ENCODE results near the gene ERBB3.
A peak's percentile ranks its signal among the peaks of the same experiment; 100 is the strongest.
"Not testable (repeated sequence)": the region's sequence is repeated elsewhere in the genome, so short reads cannot be mapped to it uniquely, and the experiment has no call there.

Gene ERBB3

GRCh38 chr12:56116267-56117081, 36.5 kb downstream of the ERBB3 start, which contains the start of gene RPL41:
RPL41 (plus strand) TSS chr12:56116633.
- peak; percentile 67 for DNase-seq

GRCh38 chr12:56117082-56117706, 37.2 kb downstream of the ERBB3 start:
- DNase-seq: not testable (repeated sequence)

GRCh38 chr12:56117778-56118687, 38.1 kb downstream of the ERBB3 start, which contains the start of gene ZC3H10:
ZC3H10 (plus strand) TSS chr12:56118266; CDS start chr12:56120563, 2,297 bp downstream.
- peak; percentile 99 for DNase-seq

GRCh38 chr12:56118688-56119357, 38.9 kb downstream of the ERBB3 start:
- DNase-seq: no peak

- peak; percentile 36 for DNase-seq
These were observed 39.4 kb downstream of the ERBB3 start for GRCh38 chr12:56119361-56119796.

GRCh38 chr12:56120158-56120846, 40.3 kb downstream of the ERBB3 start:
- DNase-seq: no peak

GRCh38 chr12:56121204-56121870, 41.4 kb downstream of the ERBB3 start:
- no peak for DNase-seq

GRCh38 chr12:56122637-56123036, 42.7 kb downstream of the ERBB3 start:
- DNase-seq: no peak

GRCh38 chr12:56124133-56124532, 44.2 kb downstream of the ERBB3 start:
- DNase-seq: no peak

GRCh38 chr12:56126732-56127239, 46.8 kb downstream of the ERBB3 start:
- DNase-seq: no peak

- no peak for DNase-seq
These were observed 47.5 kb downstream of the ERBB3 start for GRCh38 chr12:56127485-56127887.

GRCh38 chr12:56127888-56128669, 48.1 kb downstream of the ERBB3 start, which contains the start of gene ESYT1:
ESYT1 (plus strand) TSS chr12:56128267; CDS start chr12:56128320, 53 bp downstream.
- DNase-seq: peak; percentile 97

GRCh38 chr12:56128670-56129205, 48.8 kb downstream of the ERBB3 start:
- DNase-seq: no peak

- DNase-seq: no peak
These were observed 49.4 kb downstream of the ERBB3 start for GRCh38 chr12:56129206-56129941.

GRCh38 chr12:56129942-56130495, 50.1 kb downstream of the ERBB3 start:
- no peak for DNase-seq

- DNase-seq: no peak
These were observed 50.9 kb downstream of the ERBB3 start for GRCh38 chr12:56130876-56131275.

GRCh38 chr12:56134897-56135296, 54.9 kb downstream of the ERBB3 start:
- no peak for DNase-seq

GRCh38 chr12:56137853-56138571, 58.0 kb downstream of the ERBB3 start:
- no peak for DNase-seq
